Measurements from ENCODE around the gene ADAM33. TPM values are rescaled to one million over a fixed set of nuclear protein-coding genes. Genes with fewer than 3 reads are reported as not detected.

The ADAM33 gene
- total RNA-seq, 1 experiment from 2014 or later: not detected

- ChIA-PET CTCF (no interaction called here), POLR2A (no interaction called here), RAD21 (ENCODE audit: low non-redundant PET in 1 of 2, low total read pairs in 2 of 2, uncharacterized antibody in 2 of 2, unreplicated experiment in 2 of 2) (no interaction called here)
- DNase-seq (ENCODE audit: low read depth, low spot score) (no peak), ATAC-seq (no peak)
- no peaks in the 10 kb centered on the region for H3K9me3 ChIP-seq (ENCODE audit: control insufficient read depth in 1 of 2, insufficient read depth in 1 of 2, low read depth in 1 of 2, low read length in 2 of 2)
- no peaks in the 10 kb centered on the region for H3K9me2 ChIP-seq (ENCODE audit: insufficient read depth)
- H3K9ac ChIP-seq (ENCODE audit: low read length): no peak overlapping the region
- no peak overlapping the region for H3K4me2 ChIP-seq (ENCODE audit: low read length)
- no peaks in the 10 kb centered on the region for H3K27me3 ChIP-seq (ENCODE audit: insufficient read depth, low read length)
- no peaks in the 10 kb centered on the region for H3K4me1 ChIP-seq (ENCODE audit: control insufficient read depth in 1 of 2, insufficient read depth in 2 of 2, low read length in 2 of 2)
- no peak overlapping the region for H3K27ac ChIP-seq (ENCODE audit: low read depth, low read length)
- H4K20me1 ChIP-seq (ENCODE audit: insufficient read depth): no peaks in the 10 kb centered on the region
- no peak overlapping the region for H2AFZ ChIP-seq (ENCODE audit: low read depth, low read length, poor library complexity, severe bottlenecking)
- no TSS peak for BruUV-seq (replicated peaks)
- no peaks in the 10 kb centered on the region; a peak in 1 of 4 replicates for H3K36me3 ChIP-seq (ENCODE audit: control insufficient read depth in 1 of 2, insufficient read depth in 2 of 2, low read length in 2 of 2)
- intact Hi-C loops (cut with micrococcal nuclease): no loop called here
- no peak overlapping the region for H3K4me3 ChIP-seq (replicated peaks in 1 of 2; ENCODE audit: low read depth in 1 of 2, low read length in 2 of 2)
- H3K79me2 ChIP-seq (ENCODE audit: insufficient read depth, low read length): no peaks in the 10 kb centered on the region
- TF ChIP-seq CEBPB (IDR thresholded peaks at IDR 0.05; ENCODE audit: low read depth) (no peak), CTCF (IDR thresholded peaks at IDR 0.05 in 2 of 3, conservative IDR thresholded peaks at IDR 0.05 in 1 of 3; ENCODE audit: borderline replicate concordance in 1 of 3, insufficient read depth in 1 of 3, low read depth in 2 of 3, low read length in 2 of 3) (no peak)
Measured at GRCh38 chr20:3633913-3634478, 47.8 kb downstream of the ADAM33 start.

- no peaks in the 10 kb centered on the region; a peak in 1 of 4 replicates for H3K36me3 ChIP-seq (ENCODE audit: control insufficient read depth in 1 of 2, insufficient read depth in 2 of 2, low read length in 2 of 2)
- ATAC-seq (no peak), DNase-seq (ENCODE audit: low read depth, low spot score) (no peak)
- CTCF ChIA-PET: interaction anchor here (1.0 kb wide), 1 partner anchor 69 kb away, joined by 4 read pairs; no protein-coding TSS in a partner anchor
- no peak overlapping the region for H2AFZ ChIP-seq (ENCODE audit: low read depth, low read length, poor library complexity, severe bottlenecking)
- H4K20me1 ChIP-seq (ENCODE audit: insufficient read depth): no peaks in the 10 kb centered on the region
- no peaks in the 10 kb centered on the region for H3K9me3 ChIP-seq (ENCODE audit: control insufficient read depth in 1 of 2, insufficient read depth in 1 of 2, low read depth in 1 of 2, low read length in 2 of 2)
- H3K79me2 ChIP-seq (ENCODE audit: insufficient read depth, low read length): no peaks in the 10 kb centered on the region
- no peak overlapping the region for H3K27ac ChIP-seq (ENCODE audit: low read depth, low read length)
- no peaks in the 10 kb centered on the region for H3K9me2 ChIP-seq (ENCODE audit: insufficient read depth)
- intact Hi-C loops (cut with micrococcal nuclease): no loop called here
- RAD21 ChIA-PET (ENCODE audit: low non-redundant PET in 1 of 2, low total read pairs in 2 of 2, uncharacterized antibody in 2 of 2, unreplicated experiment in 2 of 2): no interaction called here
- H3K4me3 ChIP-seq (replicated peaks in 1 of 2; ENCODE audit: low read depth in 1 of 2, low read length in 2 of 2): no peak overlapping the region
- POLR2A ChIA-PET: no interaction called here
- no peaks in the 10 kb centered on the region for H3K4me1 ChIP-seq (ENCODE audit: control insufficient read depth in 1 of 2, insufficient read depth in 2 of 2, low read length in 2 of 2)
- peak; percentile 39; the same call in 1 of the 2 replicates for TF ChIP-seq RAD21 (IDR thresholded peaks at IDR 0.05; ENCODE audit: low read depth)
- TF ChIP-seq CTCF (IDR thresholded peaks at IDR 0.05 in 2 of 3, conservative IDR thresholded peaks at IDR 0.05 in 1 of 3; ENCODE audit: borderline replicate concordance in 1 of 3, insufficient read depth in 1 of 3, low read depth in 2 of 3, low read length in 2 of 3): peak in 2 of 3 experiments; percentile 22 to 37; a peak in 3 of 6 replicates
- no peak for TF ChIP-seq ZBTB33 (IDR thresholded peaks at IDR 0.05; ENCODE audit: extremely low read depth, insufficient replicate concordance, low read length)
- no peaks in the 10 kb centered on the region for H3K27me3 ChIP-seq (ENCODE audit: insufficient read depth, low read length)
- H3K4me2 ChIP-seq (ENCODE audit: low read length): no peak overlapping the region
- no TSS peak for BruUV-seq (replicated peaks)
- H3K9ac ChIP-seq (ENCODE audit: low read length): no peak overlapping the region
Measured at GRCh38 chr20:3632311-3633004, 49.4 kb downstream of the ADAM33 start.

Measured in HCT116 (cell line).